Progenitor cell of endocrine pancreas (in vitro differentiated cells): Measurements from ENCODE around the gene STARD10. TPM values are rescaled to one million over a fixed set of nuclear protein-coding genes. Genes with fewer than 3 reads are reported as not detected.

Experiments used
- DNase-seq: peaks from one replicate; pipeline ENCODE4 v3.0.0; 2021; ENCODE audit warnings: low spot score; ENCODE audit not compliant: unreplicated experiment
- H3K27ac Mint-ChIP-seq: 2 replicates; pipeline ENCODE4 v1.8.0; 2021; ENCODE audit warnings: mild to moderate bottlenecking, moderate library complexity, mixed read lengths
- H3K27me3 Mint-ChIP-seq: 2 replicates; pipeline ENCODE4 v1.8.0; 2021; ENCODE audit warnings: mixed read lengths
- H3K36me3 Mint-ChIP-seq: 2 replicates; pipeline ENCODE4 v1.8.0; 2022; ENCODE audit warnings: mixed read lengths; ENCODE audit not compliant: insufficient read depth
- H3K4me1 Mint-ChIP-seq: 2 replicates; pipeline ENCODE4 v1.8.0; 2021; ENCODE audit warnings: low read depth, mixed read lengths
- H3K4me3 Mint-ChIP-seq: 2 replicates; pipeline ENCODE4 v1.8.0; 2021; ENCODE audit warnings: low read depth, mild to moderate bottlenecking, moderate library complexity, mixed read lengths
- H3K9me3 Mint-ChIP-seq: 2 replicates; pipeline ENCODE4 v1.8.0; 2021; ENCODE audit warnings: low read depth, mixed read lengths
- total RNA-seq: library from RNA; stranded (reverse); gene quantifications from 2 replicates; pipeline ENCODE4 v1.2.1, GENCODE V29; 2021
- TF ChIP-seq, protein P1 (sequence below): fragments of 200-600 bp; sonication (generic); IDR thresholded peaks from one replicate; pipeline ENCODE4 v1.5.0; 2021; ENCODE audit warnings: antibody characterized with exemption, mild to moderate bottlenecking; ENCODE audit not compliant: unreplicated experiment

Gene STARD10
- total RNA-seq, 1 donor from 2014 or later = 212 TPM

DNA sequence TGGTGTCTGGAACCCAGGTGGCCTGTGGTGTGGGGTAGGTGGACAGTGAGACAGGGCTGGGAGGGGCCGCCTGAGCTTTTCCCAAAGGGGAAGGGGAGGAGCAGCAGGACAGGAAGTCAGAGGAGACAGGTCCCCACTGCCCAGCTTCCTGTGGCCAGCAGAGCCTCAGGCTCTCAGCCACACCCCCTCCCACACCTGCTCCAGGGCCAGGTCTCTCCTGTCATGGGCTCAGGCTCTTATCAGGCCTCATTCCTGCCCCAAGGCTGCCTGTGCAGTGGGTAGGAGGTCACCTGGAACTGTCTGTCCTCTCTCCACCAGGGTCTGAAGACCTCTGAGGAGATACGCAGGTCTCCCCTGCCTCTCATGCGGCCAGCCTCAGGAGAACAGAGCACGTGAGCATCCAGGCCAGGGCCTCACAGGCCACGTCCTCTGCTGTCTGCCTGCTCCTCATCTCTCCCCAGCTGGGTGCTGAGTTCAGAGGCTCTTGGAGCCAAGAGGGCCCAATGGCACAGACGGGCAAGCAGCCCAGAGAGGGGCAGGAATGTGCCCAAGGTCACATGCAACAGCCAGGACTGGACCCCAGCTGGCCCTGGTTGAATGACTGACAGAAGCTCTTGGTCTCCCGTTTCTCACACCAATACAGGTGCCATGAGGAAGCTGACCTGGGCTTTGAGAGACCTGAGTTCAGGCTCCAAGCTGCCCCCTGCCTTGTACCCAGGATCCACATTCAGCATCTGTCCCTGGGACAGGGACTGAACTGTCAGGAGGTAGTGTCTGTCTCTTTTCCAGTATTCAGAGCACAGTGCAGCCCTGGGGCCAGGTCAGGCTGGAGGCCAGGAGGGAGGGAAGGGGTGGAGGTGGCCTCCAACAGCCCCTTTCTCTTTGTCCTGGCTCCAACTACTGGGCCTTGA is 16.7 kb downstream of the STARD10 start:
- Mint-ChIP-seq H3K4me1 (peaks cover 56% of the 10 kb centered on the region), H3K27me3 (no peaks in the 10 kb centered on the region), H3K9me3 (no peaks in the 10 kb centered on the region), H3K36me3 (peaks cover 4% of the 10 kb centered on the region), H3K4me3 (peak overlapping the region; percentile 38), H3K27ac (peak overlapping the region; percentile 92)
- no peak for DNase-seq
- TF ChIP-seq, protein P1, sequence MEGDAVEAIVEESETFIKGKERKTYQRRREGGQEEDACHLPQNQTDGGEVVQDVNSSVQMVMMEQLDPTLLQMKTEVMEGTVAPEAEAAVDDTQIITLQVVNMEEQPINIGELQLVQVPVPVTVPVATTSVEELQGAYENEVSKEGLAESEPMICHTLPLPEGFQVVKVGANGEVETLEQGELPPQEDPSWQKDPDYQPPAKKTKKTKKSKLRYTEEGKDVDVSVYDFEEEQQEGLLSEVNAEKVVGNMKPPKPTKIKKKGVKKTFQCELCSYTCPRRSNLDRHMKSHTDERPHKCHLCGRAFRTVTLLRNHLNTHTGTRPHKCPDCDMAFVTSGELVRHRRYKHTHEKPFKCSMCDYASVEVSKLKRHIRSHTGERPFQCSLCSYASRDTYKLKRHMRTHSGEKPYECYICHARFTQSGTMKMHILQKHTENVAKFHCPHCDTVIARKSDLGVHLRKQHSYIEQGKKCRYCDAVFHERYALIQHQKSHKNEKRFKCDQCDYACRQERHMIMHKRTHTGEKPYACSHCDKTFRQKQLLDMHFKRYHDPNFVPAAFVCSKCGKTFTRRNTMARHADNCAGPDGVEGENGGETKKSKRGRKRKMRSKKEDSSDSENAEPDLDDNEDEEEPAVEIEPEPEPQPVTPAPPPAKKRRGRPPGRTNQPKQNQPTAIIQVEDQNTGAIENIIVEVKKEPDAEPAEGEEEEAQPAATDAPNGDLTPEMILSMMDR = no peak

DNA sequence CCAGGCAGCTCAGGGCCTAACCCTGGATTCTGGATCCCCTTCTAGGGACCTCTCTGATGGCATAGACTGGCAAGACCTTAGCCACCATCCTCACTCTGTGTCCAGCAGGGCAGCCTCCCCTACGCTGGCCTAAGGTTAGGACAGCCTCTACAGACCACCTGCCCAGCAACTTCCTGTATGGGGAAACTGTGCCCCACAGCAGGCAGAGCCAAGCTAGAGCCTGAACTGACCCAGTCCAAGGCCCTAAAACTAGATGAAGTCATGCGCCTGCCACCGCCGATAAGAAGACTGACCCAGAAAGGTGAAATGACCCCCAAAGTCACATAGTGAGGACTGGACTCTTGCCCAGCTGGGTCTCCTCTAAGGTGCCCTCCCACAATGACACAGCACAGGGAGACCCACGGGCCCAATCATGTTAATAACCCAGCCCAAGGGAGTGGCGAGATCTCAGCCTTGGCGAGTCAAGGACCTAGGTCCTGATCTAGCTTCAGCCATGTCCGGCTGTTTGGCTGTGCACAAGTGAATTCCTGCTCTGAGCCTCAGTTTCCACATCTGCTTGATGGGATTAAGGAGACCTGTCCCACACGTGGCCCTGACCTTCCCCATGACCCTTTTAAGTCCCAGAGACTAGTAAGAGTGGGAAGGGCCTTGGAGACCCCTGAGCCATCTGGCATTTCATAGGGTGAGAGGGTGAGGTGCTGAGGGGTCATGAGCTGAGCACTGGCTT is 17.6 kb downstream of the STARD10 start:
- DNase-seq = no peak
- Mint-ChIP-seq H3K27ac (peak overlapping the region; percentile 80), H3K4me3 (no peak overlapping the region), H3K9me3 (no peaks in the 10 kb centered on the region), H3K27me3 (no peaks in the 10 kb centered on the region), H3K4me1 (peaks cover 53% of the 10 kb centered on the region), H3K36me3 (peaks cover 6% of the 10 kb centered on the region)
- TF ChIP-seq, protein P1 = no peak

DNA sequence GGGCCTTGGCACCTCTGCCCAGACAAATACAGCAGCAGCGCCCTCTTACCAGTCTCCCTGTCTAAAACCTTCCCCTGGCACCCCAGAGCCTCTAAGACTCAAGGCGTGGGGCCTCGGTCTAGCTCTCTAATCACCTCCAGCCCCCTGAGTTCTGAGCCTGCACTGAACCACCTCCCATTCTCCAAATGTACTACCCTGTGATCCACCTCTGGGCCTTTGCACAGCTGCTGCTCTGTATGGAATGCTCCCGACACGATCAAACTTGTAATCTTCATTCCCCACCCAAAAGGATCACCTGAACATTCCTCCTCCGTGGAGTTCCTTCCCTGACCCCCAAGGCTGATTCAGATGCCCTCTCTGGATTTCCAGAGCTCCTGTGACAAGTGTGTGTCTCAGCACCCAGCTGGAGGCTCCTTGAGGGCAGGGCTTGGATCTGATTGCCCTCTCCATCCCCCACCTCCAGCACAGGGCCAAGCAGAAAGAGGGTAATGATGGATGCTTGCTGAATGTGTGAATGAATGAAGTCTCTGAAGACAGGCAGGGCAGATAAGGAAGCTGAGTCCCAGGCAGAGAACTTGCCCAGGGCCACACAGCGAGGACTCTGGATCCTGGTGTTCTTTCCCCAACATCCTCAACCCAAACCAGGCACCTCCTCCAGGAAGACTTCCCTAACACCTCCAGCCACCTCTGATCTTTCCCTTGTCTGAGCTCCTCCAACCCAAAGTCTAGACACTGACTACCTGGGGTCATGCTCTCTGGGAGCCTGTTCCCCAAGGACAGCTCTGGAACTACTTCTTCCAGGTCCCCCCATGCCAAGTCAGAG is 18.3 kb downstream of the STARD10 start:
- H3K36me3 Mint-ChIP-seq = peaks cover 6% of the 10 kb centered on the region

DNA sequence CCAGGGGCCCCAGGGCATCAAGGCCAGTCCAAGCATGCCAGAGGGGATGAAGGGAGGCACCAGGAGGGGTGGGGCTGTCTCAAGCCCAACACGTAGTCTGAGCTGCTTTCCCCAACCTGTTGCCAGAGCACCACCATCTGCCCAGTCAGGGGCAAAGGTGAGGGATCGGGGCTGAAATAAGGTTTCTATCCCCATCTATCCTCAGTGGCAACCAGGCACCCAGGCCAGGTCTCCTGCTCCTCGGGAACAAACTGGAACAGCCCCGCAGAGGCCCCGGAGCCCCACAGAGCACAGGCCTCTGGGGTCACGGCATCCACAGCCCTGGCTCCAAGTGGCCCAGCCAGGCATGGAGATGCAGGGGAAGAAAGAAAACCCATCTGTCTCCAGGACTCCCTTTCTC is 19.3 kb downstream of the STARD10 start:
- no peak overlapping the region for H3K27ac Mint-ChIP-seq
- H3K9me3 Mint-ChIP-seq = no peaks in the 10 kb centered on the region
- no peak overlapping the region for H3K4me3 Mint-ChIP-seq
- DNase-seq = no peak
- TF ChIP-seq, protein P1 = no peak
- peaks cover 43% of the 10 kb centered on the region for H3K4me1 Mint-ChIP-seq
- peaks cover 6% of the 10 kb centered on the region for H3K36me3 Mint-ChIP-seq
- H3K27me3 Mint-ChIP-seq = no peaks in the 10 kb centered on the region

More for the DNA sequence above, 18.3 kb downstream of the STARD10 start:
- H3K27ac Mint-ChIP-seq = peak overlapping the region; percentile 65
- H3K4me1 Mint-ChIP-seq = peaks cover 52% of the 10 kb centered on the region
- TF ChIP-seq, protein P1 = no peak
- no peak overlapping the region for H3K4me3 Mint-ChIP-seq
- no peaks in the 10 kb centered on the region for H3K27me3 Mint-ChIP-seq
- DNase-seq = no peak
- no peaks in the 10 kb centered on the region for H3K9me3 Mint-ChIP-seq

DNA sequence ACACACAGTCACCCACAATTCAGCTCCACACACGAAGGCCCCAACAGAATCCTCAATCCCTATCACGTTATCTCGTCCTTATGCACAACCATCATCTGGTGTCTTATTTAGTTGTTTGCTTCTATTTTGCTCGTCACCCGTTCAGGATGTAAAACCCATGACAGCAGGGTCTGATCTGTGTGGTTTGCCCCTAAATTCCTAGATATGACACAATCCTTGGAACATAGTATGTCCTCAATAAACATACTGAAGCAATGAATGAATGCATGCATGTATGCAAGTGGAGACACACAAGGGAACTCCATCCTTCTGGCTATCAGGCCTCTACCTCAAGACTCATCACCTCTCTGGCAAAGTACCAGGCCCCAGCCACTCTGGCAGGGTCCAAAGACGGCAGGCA is 20.2 kb downstream of the STARD10 start:
- H3K4me3 Mint-ChIP-seq = no peak overlapping the region

More for the DNA sequence above, 20.2 kb downstream of the STARD10 start:
- Mint-ChIP-seq H3K27me3 (no peaks in the 10 kb centered on the region), H3K4me1 (peaks cover 35% of the 10 kb centered on the region), H3K27ac (no peak overlapping the region), H3K36me3 (peaks cover 6% of the 10 kb centered on the region), H3K9me3 (no peaks in the 10 kb centered on the region)
- DNase-seq = no peak
- TF ChIP-seq, protein P1 = no peak
